ENCODE results near the gene ASPHD2.

The ASPHD2 gene

DNA sequence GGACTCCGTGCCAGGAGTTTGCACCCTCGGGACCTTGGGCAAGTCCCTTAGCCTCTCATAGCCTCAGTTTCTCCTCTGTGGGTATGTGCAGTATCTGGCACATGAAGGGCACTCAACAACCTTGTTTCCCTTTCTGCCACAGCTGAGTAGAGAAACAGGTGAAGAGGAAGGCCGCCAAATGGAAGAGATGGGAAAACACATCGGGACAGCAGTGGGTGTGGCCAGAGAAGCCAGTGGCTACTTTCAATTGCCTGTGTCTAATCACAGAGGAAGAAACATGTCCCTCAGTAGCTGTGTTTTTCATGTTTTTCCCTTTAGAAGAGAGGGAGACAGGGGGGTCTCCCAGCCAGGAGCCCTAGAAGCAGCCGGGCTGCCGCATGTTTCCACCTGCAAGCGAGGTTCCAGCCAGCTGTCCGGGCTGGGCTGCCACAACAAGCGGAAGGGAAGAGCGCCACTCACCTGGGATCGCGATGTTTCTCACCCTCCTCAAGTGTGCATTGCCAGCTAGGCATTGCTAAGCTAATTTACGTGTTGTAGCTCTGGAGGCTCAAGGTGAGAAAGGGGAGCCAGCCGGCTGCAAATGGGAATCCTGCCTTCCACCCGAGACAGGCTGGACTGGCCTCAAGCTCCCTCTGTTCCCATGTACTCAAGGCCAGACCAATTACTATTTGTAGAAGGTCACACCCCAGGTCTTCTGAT, 16.7 kb downstream of the ASPHD2 start:
- no peak for DNase-seq (ENCODE audit: low read depth in 3 of 3)

GRCh38 chr22:26446808-26447515, 17.9 kb downstream of the ASPHD2 start:
- no peak for DNase-seq (ENCODE audit: low read depth in 3 of 3)

GRCh38 chr22:26447584-26448329, 18.7 kb downstream of the ASPHD2 start:
- no peak for DNase-seq (ENCODE audit: low read depth in 3 of 3)

DNA sequence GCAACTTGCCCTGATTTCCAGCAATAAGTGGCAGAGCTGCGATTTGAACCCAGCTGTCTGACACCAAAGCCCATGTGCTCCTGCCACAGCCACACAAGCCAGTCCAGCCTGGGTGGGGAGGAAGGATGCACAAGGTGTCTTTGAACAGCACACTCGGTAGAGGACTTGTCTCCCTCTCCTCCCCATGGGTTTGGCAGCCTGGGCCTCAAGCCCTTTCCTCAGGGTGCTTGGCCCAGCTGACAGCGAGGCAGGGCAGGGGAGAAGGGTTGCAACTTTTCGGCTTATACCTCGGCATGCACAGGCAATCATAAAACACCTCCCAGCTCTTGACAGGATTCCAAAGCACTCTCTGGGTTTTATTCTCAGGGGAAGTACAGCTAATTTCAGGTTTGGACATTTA, 19.3 kb downstream of the ASPHD2 start:
- no peak for DNase-seq (ENCODE audit: low read depth in 3 of 3)

DNA sequence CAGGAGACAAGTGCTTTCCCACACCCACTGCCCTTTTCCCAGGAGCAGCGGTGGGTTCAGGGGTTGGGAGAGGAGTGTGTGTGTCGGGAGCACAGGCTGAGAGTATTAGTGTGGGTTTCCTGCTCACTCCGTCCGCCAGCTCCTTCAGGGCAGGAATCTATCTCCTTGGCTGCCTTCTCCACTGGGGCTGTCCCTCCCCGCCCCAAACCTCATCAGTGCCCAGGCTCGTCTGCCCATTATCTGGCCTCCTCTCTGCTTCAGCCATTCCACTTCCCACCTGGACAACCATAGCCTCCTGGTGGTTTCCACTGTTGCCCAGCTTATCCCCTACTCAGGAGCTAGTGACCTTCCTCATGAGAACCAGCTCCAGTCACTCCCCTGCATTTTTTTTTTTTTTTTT, 19.9 kb downstream of the ASPHD2 start:
- no peak for DNase-seq (ENCODE audit: low read depth in 3 of 3)

DNA sequence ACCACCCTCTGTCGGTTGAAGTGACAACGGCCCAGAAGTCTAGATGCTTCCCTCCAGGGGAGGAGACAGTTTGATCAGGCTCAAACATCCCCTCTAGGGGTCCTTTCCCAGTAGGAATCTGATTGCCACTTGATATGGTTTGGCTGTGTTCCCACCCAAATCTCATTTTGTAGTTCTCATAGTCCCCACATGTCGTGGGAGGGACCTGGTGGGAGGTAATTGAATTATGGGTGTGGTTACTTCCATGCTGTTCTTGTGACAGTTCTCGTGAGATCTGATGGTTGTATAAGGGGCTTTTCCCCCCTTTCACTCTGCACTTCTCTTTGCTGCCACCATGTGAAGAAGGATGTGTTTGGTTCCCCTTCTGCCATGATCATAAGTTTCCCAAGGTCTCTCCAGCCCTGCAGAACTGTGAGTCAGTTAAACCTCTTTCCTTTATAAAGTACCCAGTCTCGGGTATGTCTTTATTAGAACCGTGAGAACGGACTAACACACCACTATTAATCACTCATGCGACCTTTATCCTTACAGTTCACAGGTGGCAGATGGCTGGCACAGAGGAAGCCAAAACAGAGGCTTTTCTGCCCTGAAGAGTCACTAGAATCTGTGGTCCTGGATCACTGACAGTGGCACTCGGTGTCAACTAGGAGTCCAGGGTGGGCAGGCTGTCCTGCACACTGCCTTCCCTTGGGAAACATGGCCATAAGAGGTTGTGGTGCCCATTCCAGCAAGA, 21.6 kb downstream of the ASPHD2 start:
- DNase-seq (ENCODE audit: low read depth in 3 of 3) = no peak

DNA sequence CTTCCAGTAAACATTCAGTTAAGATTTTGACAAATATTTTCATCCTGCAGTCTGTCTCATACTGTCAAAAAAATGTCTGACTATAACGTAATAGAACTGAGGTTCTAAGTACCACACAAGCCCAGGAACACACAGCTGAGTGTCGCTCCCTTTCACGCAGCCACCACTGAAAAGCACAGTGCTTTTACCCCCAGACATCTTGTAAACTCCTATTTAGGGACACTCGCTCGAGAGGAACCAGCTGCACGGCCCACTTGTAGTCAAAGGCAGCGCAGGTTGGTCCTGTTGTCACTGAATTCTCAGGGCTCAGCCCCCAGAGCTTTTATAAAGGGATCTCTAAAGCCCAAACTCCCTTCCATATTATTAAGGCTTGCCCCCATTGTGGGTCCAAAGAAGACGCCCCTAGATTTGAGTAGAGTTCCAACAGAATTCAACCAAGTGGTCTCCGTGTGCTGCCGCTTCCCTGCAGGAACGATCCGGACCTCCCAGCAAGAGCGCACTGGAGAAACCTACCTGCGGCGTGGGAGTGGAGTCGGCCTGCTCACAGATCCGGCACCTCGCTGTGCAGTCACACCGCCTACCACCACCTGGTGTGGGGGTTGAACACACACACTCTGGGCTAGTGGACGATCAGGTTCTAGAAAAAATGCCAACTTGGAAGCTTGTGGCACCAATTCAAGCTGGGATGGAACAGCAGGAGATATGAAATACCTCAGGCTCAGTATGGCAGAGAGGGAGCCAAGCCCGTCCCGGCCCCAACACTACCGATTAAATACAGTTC, 23.4 kb downstream of the ASPHD2 start:
- DNase-seq (ENCODE audit: low read depth in 3 of 3) = no peak

- no peak for DNase-seq (ENCODE audit: low read depth in 3 of 3)
Observed at GRCh38 chr22:26453216-26453615, 24.2 kb downstream of the ASPHD2 start.

DNA sequence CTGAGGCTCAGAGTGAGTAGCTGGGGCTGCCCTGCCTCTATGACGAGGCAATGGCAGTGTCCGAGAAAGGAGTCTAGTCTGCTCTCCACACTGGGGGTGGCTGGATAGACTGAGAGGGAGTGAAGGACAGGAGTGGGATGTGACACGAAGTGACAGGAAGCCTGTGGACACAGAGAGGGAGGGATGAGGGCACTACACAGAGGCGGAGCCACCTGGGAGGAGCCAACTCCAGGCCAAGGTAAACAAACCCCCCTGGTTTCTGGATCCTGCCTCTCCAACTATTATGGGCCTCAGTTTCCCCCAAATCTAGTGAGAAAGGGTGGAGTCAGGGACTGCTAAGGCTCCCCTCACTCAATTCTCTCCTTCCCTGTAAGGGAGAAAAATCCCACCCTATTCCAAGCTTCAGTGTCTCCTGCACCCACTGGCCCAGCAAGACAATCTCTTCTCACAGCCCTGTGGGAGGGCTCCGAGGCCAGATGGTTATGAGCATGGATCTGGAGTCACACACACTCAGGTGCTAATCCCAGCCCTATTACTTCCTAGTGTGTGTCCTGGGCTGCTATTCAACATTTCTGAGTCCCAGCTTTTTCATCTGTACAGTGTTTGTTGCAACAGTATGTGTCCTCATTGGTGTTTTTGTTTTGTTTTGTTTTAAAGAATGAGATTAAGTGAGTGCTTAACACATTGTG, 24.9 kb downstream of the ASPHD2 start:
- DNase-seq (ENCODE audit: low read depth in 3 of 3) = no peak

DNA sequence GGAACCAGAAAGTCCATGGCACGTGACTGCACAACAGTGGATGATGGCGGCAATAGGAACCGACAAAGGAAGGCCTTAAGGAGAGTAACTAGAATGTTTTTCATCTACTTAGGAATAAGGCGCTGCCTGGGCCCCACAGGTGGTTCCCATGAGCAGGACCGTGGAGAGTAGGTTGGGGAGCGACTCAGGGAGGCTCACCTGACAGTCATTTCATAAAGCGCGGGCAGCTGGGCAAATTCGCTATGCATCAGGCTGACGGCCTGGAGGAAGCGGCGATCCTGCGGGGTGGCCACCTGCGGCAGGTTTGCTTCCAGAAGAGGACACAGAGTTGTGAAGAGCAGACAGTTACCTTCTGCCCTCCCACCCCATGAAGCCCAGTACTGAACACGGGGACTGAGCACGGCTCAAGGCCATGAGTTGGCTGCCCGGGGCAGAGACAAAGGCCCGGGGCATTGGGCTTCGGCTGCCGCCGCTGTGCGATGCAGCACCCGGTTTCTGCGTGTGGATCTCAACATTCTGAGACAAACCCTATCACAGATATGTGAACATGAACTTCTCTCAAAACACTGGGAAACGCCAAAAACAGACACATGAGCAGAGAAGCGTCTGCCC, 28.7 kb downstream of the ASPHD2 start:
- no peak for DNase-seq (ENCODE audit: low read depth in 3 of 3)

DNA sequence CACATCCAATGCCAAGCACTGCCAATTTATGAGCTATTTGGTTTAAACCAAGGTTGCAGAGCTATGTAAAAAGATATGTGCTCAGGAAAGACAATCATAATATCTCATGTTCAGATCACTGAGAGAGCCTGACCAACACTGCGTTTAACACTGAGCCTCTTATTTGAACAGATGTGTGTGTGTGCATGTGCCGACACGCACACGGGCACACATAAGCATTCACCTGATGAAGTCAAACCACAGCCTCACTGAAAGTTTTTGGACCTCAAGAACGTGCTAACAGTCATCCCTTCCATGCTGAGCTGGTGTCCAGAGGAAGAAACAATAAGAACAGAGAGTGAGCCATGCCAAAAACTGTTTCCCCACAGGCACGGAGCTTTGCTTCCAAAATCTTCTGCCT, 31.1 kb downstream of the ASPHD2 start:
- DNase-seq (ENCODE audit: low read depth in 3 of 3) = no peak

GRCh38 chr22:26461188-26461810, 32.2 kb downstream of the ASPHD2 start:
- no peak for DNase-seq (ENCODE audit: low read depth in 3 of 3)

DNA sequence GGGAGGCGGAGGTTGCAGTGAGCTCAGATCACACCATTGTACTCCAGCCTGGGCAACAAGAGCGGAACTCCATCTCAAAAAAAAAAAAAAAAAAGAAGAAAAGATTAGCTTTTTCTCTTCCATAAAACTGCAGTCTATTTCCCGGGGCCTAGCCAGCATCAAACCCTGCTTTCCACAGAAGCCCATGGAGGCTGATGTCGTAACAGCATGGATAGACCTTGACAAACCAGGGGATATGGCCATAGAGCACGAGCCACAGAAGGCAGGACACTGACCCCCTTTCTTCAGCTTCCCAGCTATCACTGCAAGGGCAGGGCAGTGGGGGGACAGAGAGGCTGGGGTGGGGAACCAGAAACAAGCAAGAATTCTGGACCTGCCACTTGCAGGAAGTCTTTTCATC, 33.0 kb downstream of the ASPHD2 start:
- DNase-seq (ENCODE audit: low read depth in 3 of 3) = no peak

DNA sequence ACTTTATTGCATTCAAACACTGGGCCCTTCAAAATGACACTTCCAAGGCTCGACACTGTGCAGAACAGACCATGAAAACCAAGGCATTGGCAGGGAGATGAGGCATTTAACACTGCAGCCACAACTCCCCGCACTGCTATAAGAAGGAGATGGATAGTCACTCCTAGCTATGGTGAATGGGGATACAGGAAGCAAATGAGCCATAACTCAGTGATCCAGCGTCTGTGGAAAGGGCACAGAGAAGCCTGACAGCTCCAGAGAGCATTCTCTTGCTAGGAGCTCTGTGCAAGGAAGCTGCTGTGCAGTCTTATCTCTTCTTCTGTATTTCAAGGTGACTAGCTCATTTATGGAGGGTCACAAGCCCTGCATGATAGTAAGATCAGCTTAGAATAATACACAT, 33.6 kb downstream of the ASPHD2 start:
- DNase-seq (ENCODE audit: low read depth in 3 of 3) = no peak

DNA sequence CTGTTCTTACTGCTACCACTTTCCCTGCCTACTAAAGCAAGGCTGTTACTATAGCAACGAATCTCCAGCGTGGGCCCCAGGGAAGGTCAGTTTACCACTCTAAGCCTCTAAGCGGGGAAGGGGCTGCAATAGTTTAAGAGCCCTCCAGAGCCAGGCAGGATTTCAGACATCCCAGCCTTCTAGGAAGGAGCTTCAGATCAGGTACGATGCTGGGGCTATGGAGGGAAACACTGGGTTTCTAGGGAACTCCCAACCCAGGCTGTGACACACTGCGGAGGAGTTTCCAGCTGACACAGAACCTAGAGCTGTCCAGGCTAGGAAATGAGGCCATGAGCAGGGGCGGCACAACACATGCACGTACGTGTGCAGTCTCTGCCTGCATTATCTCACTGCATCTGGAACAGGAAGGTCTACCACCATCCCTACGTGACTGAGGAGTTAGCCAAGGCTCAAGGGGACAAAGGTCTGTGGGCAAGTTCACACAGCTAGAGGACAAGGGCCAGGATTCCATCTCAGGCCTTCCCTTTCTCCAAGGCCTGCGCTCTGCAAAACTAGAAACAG, 34.1 kb downstream of the ASPHD2 start:
- no peak for DNase-seq (ENCODE audit: low read depth in 3 of 3)

DNA sequence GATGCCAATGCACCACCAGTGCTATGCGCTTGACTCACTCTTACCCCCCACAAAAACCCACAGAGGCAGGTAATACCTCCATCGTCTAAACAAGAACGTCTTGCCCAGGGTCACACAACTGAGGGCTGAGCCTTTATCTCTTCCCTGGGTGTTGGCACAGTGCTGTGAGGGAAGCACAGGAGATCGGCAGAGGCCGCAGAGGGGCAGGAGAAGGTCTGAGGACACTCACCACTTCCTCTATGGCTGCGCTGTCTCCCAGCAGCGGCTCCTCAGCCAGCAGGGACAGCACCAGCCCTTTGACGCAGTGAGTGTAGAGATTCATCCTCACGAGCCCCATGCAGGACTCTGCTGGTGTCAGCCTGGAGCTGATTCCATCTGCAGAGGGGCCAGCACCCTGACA, 34.6 kb downstream of the ASPHD2 start:
- no peak for DNase-seq (ENCODE audit: low read depth in 3 of 3)

GRCh38 chr22:26464312-26464711, 35.3 kb downstream of the ASPHD2 start:
- no peak for DNase-seq (ENCODE audit: low read depth in 3 of 3)

DNA sequence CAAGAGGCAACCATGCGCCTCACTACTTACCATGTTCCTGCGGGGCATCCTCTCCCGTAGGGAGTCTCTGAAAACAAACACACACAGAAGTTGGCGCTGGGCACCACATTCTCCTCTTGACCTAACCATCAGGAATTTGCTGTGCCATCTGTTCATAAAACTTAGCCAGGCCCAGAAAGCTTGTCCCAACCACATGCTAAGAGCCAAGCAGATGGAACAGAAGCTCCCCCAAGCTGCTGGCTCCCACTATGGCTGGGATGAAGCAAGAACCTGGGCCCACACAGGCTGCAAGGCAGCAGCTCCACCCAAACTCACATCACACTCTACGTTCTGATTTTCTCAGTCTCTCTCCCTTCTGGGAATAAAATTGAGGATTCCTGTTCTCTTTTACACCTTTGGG, 37.1 kb downstream of the ASPHD2 start:
- no peak for DNase-seq (ENCODE audit: low read depth in 3 of 3)

- no peak for DNase-seq (ENCODE audit: low read depth in 3 of 3)
Observed at GRCh38 chr22:26470807-26471206, 41.7 kb downstream of the ASPHD2 start.

DNA sequence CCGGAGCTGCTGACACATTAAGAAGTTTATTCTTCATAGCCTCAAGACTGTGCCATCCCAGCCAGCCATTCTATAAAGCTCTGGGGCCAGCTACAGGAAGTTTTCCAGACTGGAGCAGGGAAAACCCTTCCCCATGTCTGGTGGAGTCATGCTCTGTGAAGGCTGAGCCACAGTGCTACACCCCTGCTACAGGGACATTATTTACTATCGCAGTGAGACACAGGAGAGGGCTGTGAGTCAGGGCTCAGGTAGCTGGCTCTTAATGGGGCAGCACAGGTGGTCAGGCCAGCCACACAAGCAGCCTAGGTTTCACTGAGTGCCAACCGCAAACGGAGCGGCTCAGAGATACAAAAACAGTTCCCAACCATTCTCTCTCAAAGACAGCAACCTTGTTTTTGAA, 42.5 kb downstream of the ASPHD2 start:
- no peak for DNase-seq (ENCODE audit: low read depth in 3 of 3)

All from stimulated activated CD4-positive, alpha-beta T cell treated with anti-CD3 and anti-CD28 coated beads, TNF-alpha, amount 100 ng/mL, for 4 hours (primary cell).